GM12878 (cell line): ENCODE results near the gene OSBPL7. TPM values are rescaled to one million over a fixed set of nuclear protein-coding genes. Genes with fewer than 3 reads are reported as not detected.

Experiments used
- ATAC-seq: fragments of 200-7000 bp; cut with Tn5 transposase; 3 replicates; pipeline ENCODE4 v1.9.1; 2020; ENCODE audit warnings: mild to moderate bottlenecking, moderate library complexity
- BruUV-seq: library from RNA; stranded (reverse); fragments of 400-500 nt; replicated peaks from 2 replicates; lab custom pipeline; 2021; lab: Mats Ljungman, UMichigan
- CTCF ChIA-PET: fragments of 300-600 bp; sonication (Branson Sonifier 250); formaldehyde crosslinking; extraction: SDS; loops from one replicate; lab custom pipeline; 2021; ENCODE audit warnings: inconsistent platforms; lab: Yijun Ruan, JAX
- POLR2A ChIA-PET: fragments of 350-600 bp; formaldehyde crosslinking; extraction: SDS; loops from one replicate; lab custom pipeline; 2021; ENCODE audit warnings: inconsistent platforms; lab: Charles Lee
- RAD21 ChIA-PET: fragments of 300-600 bp; sonication (Branson Sonifier 250); formaldehyde crosslinking; loops from one replicate; lab custom pipeline; 2023; ENCODE audit warnings: antibody characterized with exemption; ENCODE audit not compliant: unreplicated experiment; lab: Charles Lee
- SMC1A ChIA-PET: fragments of 300-600 bp; sonication (Branson Sonifier 250); formaldehyde crosslinking; loops from one replicate; lab custom pipeline; 2023; ENCODE audit not compliant: unreplicated experiment, uncharacterized antibody; lab: Charles Lee
- DNase-seq: peaks from one replicate; pipeline ENCODE4 v3.0.0-alpha.2; 2011; ENCODE audit warnings: low read depth, low spot score
- FAIRE-seq: peaks from 3 replicates; lab custom pipeline; 2011; peaks lifted over from hg19 to GRCh38; lab: Jason Lieb, UNC
- H2AFZ ChIP-seq: 2 replicates; pipeline ENCODE4 v1.6.0; 2011; ENCODE audit warnings: low read depth, low read length, control low read depth; ENCODE audit not compliant: control insufficient read depth
- H3K27ac ChIP-seq: 2 replicates; pipeline ENCODE4 v1.5.1; 2011; ENCODE audit warnings: control low read depth; ENCODE audit not compliant: control insufficient read depth, insufficient read depth
- H3K27me3 ChIP-seq, 2 experiments: replicated peaks in 1 of 2; 2 replicates each; pipeline versions ENCODE4 v1.6.0 to v1.6.1; 2011; ENCODE audit warnings: low read length in 1 of 2; ENCODE audit not compliant: control insufficient read depth in 2 of 2, insufficient read depth in 2 of 2
- H3K36me3 ChIP-seq, 2 experiments: 2 replicates each; pipeline ENCODE4 v1.5.1; 2011; ENCODE audit warnings: low read length in 1 of 2; ENCODE audit not compliant: control insufficient read depth in 2 of 2, insufficient read depth in 2 of 2
- H3K4me1 ChIP-seq: 2 replicates; pipeline ENCODE4 v1.6.1; 2011; ENCODE audit warnings: mild to moderate bottlenecking, low read length, moderate library complexity, mixed read lengths; ENCODE audit not compliant: control insufficient read depth, insufficient read depth
- H3K4me2 ChIP-seq: 2 replicates; pipeline ENCODE4 v1.6.0; 2011; ENCODE audit warnings: control low read depth; ENCODE audit not compliant: control insufficient read depth, insufficient read depth
- H3K4me3 ChIP-seq: fragments of 200-600 bp; sonication (generic); 2 replicates; pipeline ENCODE4 v1.5.1; 2016
- H3K79me2 ChIP-seq: 2 replicates; pipeline ENCODE4 v1.6.0; 2011; ENCODE audit warnings: low read length; ENCODE audit not compliant: control insufficient read depth, insufficient read depth
- H3K9ac ChIP-seq: 2 replicates; pipeline ENCODE4 v1.8.0; 2011; ENCODE audit warnings: low read length, control low read depth, mixed read lengths; ENCODE audit not compliant: control insufficient read depth, insufficient read depth
- H3K9me3 ChIP-seq: replicated peaks from 3 replicates; pipeline ENCODE4 v1.5.1; 2011; ENCODE audit warnings: mild to moderate bottlenecking, low read length; ENCODE audit not compliant: control insufficient read depth, insufficient read depth
- H4K20me1 ChIP-seq: 2 replicates; pipeline ENCODE4 v1.6.0; 2011; ENCODE audit not compliant: control insufficient read depth, insufficient read depth
- CREB1 ChIP-seq: IDR thresholded peaks from 2 replicates; pipeline ENCODE4 v1.6.1; 2012; ENCODE audit warnings: low read depth, mild to moderate bottlenecking, inconsistent platforms
- RELA ChIP-seq: fragments of 450-650 bp; IDR thresholded peaks from 2 replicates; pipeline ENCODE4 v1.8.0; 2014; ENCODE audit warnings: borderline replicate concordance; ENCODE audit not compliant: partially characterized antibody
- SMC3 ChIP-seq: IDR thresholded peaks from 2 replicates; pipeline ENCODE4 v1.6.1; 2011; ENCODE audit warnings: low read length, improper control_type of control experiment, borderline replicate concordance
- WGBS: methylation state at CpG from one replicate; pipeline ENCODE4 v1.1.6; 2016; ENCODE audit warnings: low lambda C conversion rate; ENCODE audit not compliant: insufficient replicate concordance, insufficient coverage; ENCODE audit errors: missing lambda C conversion rate; 5-methylcytosine and 5-hydroxymethylcytosine counted together
- in situ Hi-C: fragments of 300-500 bp; cut with MboI; formaldehyde crosslinking; loops from 9 replicates; pipeline ENCODE4 v1.14.3; 2018; ENCODE audit warnings: mixed read lengths
- intact Hi-C: fragments of 100-400 bp; cut with micrococcal nuclease; formaldehyde crosslinking; loops from one replicate; pipeline ENCODE4 v1.14.2; 2022; ENCODE audit not compliant: unreplicated experiment
- polyA plus RNA-seq, 11 experiments: library from polyadenylated mRNA; depleted of rRNA in 4 of 11; unstranded in 6 of 11; stranded (reverse) in 5 of 11; fragments of >200 nt; fragmentation: Nextera tagmentation in 4 of 11; fragmentation: Illumina TruSeq in 1 of 11; extraction: Ambion mirVana in 4 of 11; extraction: Trizol in 1 of 11; gene quantifications; 1 replicate in 1 of 11; 2 replicates in 10 of 11; pipeline versions ENCODE4 v1.2.1 to v1.2.3, GENCODE V29; 2011 to 2016; ENCODE audit warnings: inconsistent platforms in 2 of 11, missing spikeins in 2 of 11, low read depth in 1 of 11
- total RNA-seq, 4 experiments: library from RNA; depleted of rRNA in 3 of 4; stranded (reverse); fragments of >200 nt in 3 of 4; fragmentation: Illumina TruSeq in 1 of 4; extraction: Trizol in 1 of 4; gene quantifications; 2 replicates each; pipeline versions ENCODE4 v1.2.1 to v1.2.3, GENCODE V29; 2013 to 2021
- TF ChIP-seq, protein P1 (sequence below): fragments of 450-650 bp; formaldehyde crosslinking; IDR thresholded peaks from 2 replicates; pipeline ENCODE4 v1.4.0; 2022; ENCODE audit warnings: mild to moderate bottlenecking, moderate library complexity
- TF ChIP-seq, protein P2 (sequence below): IDR thresholded peaks from 2 replicates; pipeline ENCODE4 v1.6.1; 2012; ENCODE audit warnings: low read depth, low read length, improper control_type of control experiment
- TF ChIP-seq, protein P3 (sequence below): IDR thresholded peaks from 2 replicates; pipeline ENCODE4 v1.6.1; 2012; ENCODE audit warnings: low read depth, low read length, improper control_type of control experiment

The OSBPL7 gene
- total and polyA plus RNA-seq, 10 of the 15 experiments (the other 5 are each of a cell fraction or from before 2014, with no cell fraction given) = 0.50 to 16.1 (median 6.7) TPM

DNA sequence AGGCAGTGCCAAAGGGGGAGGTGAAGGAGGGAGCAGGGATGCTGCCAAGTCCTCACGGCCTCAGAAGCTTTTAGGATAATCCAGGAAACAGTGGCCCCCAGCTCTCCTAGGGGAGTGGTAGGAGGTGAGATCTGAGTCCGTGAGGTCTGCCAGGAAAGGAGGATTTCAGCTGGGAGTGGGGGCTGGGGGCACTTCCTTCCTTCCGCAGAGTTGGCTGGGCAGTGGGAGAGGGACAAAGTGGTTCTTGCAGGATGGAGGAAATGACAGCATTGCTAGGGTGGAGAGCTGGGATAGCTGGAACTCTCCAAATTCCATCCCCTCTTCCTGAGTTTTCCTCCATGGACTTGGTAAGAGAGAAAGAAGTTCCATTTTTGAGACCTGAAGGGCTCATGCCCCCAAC, 34.1 kb upstream of the OSBPL7 start (continued):
- TF ChIP-seq, protein P1, sequence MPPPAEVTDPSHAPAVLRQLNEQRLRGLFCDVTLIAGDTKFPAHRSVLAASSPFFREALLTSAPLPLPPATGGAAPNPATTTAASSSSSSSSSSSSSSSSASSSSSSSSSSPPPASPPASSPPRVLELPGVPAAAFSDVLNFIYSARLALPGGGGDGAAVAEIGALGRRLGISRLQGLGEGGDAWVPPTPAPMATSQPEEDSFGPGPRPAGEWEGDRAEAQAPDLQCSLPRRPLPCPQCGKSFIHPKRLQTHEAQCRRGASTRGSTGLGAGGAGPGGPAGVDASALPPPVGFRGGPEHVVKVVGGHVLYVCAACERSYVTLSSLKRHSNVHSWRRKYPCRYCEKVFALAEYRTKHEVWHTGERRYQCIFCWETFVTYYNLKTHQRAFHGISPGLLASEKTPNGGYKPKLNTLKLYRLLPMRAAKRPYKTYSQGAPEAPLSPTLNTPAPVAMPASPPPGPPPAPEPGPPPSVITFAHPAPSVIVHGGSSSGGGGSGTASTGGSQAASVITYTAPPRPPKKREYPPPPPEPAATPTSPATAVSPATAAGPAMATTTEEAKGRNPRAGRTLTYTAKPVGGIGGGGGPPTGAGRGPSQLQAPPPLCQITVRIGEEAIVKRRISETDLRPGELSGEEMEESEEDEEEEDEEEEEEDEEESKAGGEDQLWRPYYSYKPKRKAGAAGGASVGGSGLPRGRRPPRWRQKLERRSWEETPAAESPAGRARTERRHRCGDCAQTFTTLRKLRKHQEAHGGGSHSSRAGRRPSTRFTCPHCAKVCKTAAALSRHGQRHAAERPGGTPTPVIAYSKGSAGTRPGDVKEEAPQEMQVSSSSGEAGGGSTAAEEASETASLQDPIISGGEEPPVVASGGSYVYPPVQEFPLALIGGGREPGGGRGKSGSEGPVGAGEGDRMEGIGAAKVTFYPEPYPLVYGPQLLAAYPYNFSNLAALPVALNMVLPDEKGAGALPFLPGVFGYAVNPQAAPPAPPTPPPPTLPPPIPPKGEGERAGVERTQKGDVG (CRISPR knock-in tag) = no peak
- TF ChIP-seq, protein P2, sequence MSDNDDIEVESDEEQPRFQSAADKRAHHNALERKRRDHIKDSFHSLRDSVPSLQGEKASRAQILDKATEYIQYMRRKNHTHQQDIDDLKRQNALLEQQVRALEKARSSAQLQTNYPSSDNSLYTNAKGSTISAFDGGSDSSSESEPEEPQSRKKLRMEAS = no peak
- TF ChIP-seq CREB1 = no peak

DNA sequence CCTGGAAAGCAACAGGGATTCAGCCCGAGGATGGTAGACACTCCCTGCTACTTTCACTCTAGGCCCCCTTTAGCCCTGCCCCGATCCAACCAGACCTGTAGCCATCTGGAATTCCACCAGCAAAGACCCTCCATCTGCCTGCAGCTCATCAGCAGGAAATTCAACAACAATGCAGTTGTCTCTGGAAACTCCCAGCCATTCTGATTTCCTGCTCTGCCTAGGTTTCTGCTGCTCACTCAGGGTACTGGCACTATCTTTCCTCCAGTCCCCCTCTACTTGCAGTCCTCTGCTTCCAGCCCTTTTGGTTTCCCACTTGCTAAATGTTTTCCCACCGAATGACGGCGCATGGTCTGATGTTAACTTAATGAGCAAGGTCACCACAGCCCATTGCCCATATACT, 32.0 kb upstream of the OSBPL7 start:
- SMC1A ChIA-PET = interaction anchor here (2.0 to 13.1 kb wide), 2 partner anchors 12 to 35 kb away, joined by 5 to 231 read pairs; partner anchors contain the start of genes SCRN2 and SP2
- in situ Hi-C loops = no loop called here
- H3K4me3 ChIP-seq = no peak overlapping the region
- CTCF ChIA-PET = interaction anchor here (1.0 to 1.4 kb wide), 2 partner anchors 11 to 12 kb away, joined by 4 to 5 read pairs; partner anchors contain the start of gene SCRN2
- no peak overlapping the region for H3K4me2 ChIP-seq
- RAD21 ChIA-PET = no interaction called here
- H2AFZ ChIP-seq = no peak overlapping the region
- no peaks in the 10 kb centered on the region for H3K36me3 ChIP-seq
- TF ChIP-seq, protein P3, sequence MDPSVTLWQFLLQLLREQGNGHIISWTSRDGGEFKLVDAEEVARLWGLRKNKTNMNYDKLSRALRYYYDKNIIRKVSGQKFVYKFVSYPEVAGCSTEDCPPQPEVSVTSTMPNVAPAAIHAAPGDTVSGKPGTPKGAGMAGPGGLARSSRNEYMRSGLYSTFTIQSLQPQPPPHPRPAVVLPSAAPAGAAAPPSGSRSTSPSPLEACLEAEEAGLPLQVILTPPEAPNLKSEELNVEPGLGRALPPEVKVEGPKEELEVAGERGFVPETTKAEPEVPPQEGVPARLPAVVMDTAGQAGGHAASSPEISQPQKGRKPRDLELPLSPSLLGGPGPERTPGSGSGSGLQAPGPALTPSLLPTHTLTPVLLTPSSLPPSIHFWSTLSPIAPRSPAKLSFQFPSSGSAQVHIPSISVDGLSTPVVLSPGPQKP = no peak
- TF ChIP-seq SMC3 = no peak
- no peak for TF ChIP-seq RELA
- TF ChIP-seq, all 136 proteins: peak for 0
- no TSS peak for BruUV-seq
- no peak for DNase-seq
- POLR2A ChIA-PET = no interaction called here
- Histone ChIP-seq H3K79me2 (no peaks in the 10 kb centered on the region), H3K9ac (no peak overlapping the region), H3K27ac (no peak overlapping the region), H3K4me1 (peaks cover 5% of the 10 kb centered on the region), H3K9me3 (no peaks in the 10 kb centered on the region), H3K27me3 (peaks cover 22 to 50% of the 10 kb centered on the region in 2 experiments), H4K20me1 (no peaks in the 10 kb centered on the region)
- ATAC-seq = no peak
- no peak for FAIRE-seq
- intact Hi-C loops = no loop called here
- WGBS = 37% methylated on average over 5 of the region's 5 CpGs
